MCF 10A (cell line): ENCODE measurements around the gene GALNT13. TPM values are rescaled to one million over a fixed set of nuclear protein-coding genes. Genes with fewer than 3 reads are reported as not detected.

Experiments used
- BruUV-seq: library from RNA; stranded (reverse); fragments of 400-500 nt; replicated peaks from 2 replicates; lab custom pipeline; 2021; lab: Mats Ljungman, UMichigan
- CTCF ChIA-PET: fragments of 300-600 bp; sonication (Branson Sonifier 250); formaldehyde crosslinking; extraction: SDS; loops from one replicate; lab custom pipeline; 2021; ENCODE audit warnings: antibody characterized with exemption, inconsistent platforms; lab: Yijun Ruan, JAX
- POLR2A ChIA-PET: fragments of 300-600, 350-650 bp; sonication (Branson Sonifier 250); formaldehyde crosslinking; extraction: SDS; loops from one replicate; lab custom pipeline; 2020; ENCODE audit warnings: antibody characterized with exemption, inconsistent platforms; lab: Yijun Ruan, JAX
- DNase-seq: peaks from one replicate; pipeline ENCODE4 v3.0.0-alpha.2; 2018; ENCODE audit not compliant: unreplicated experiment
- H3K27ac Mint-ChIP-seq: one replicate; pipeline ENCODE4 v1.8.0; 2022; ENCODE audit warnings: mild to moderate bottlenecking, low read depth, mixed read lengths; ENCODE audit not compliant: unreplicated experiment
- H3K27me3 Mint-ChIP-seq: one replicate; pipeline ENCODE4 v1.8.0; 2022; ENCODE audit warnings: mixed read lengths; ENCODE audit not compliant: insufficient read depth, unreplicated experiment
- H3K36me3 Mint-ChIP-seq: one replicate; pipeline ENCODE4 v1.8.0; 2022; ENCODE audit warnings: mild to moderate bottlenecking, moderate library complexity, mixed read lengths; ENCODE audit not compliant: insufficient read depth, unreplicated experiment
- H3K4me1 Mint-ChIP-seq: one replicate; pipeline ENCODE4 v1.8.0; 2022; ENCODE audit warnings: mixed read lengths; ENCODE audit not compliant: insufficient read depth, unreplicated experiment
- H3K4me3 Mint-ChIP-seq: one replicate; pipeline ENCODE4 v1.8.0; 2022; ENCODE audit warnings: mild to moderate bottlenecking, moderate library complexity, mixed read lengths; ENCODE audit not compliant: unreplicated experiment
- H3K9me3 Mint-ChIP-seq: one replicate; pipeline ENCODE4 v1.8.0; 2022; ENCODE audit warnings: mixed read lengths; ENCODE audit not compliant: unreplicated experiment
- CTCF ChIP-seq: fragments of 200-600 bp; IDR thresholded peaks from one replicate; pipeline ENCODE4 v1.8.0; 2022; ENCODE audit warnings: antibody characterized with exemption, mild to moderate bottlenecking; ENCODE audit not compliant: unreplicated experiment
- intact Hi-C: fragments of 100-400 bp; cut with micrococcal nuclease; formaldehyde crosslinking; loops from 2 replicates; pipeline ENCODE4 v1.14.1; 2022
- total RNA-seq: library from RNA; stranded (reverse); gene quantifications from 2 replicates; pipeline ENCODE4 v1.2.3, GENCODE V29; 2022

Gene GALNT13
- total RNA-seq, 1 experiment from 2014 or later, result 0.54 TPM

GRCh38 chr2:154015233-154015632, 143.5 kb downstream of the GALNT13 start:
- no peak overlapping the region for H3K27ac Mint-ChIP-seq
- H3K4me3 Mint-ChIP-seq, result no peak overlapping the region
- TF ChIP-seq CTCF, result no peak
- BruUV-seq, result no TSS peak
- H3K27me3 Mint-ChIP-seq, result no peaks in the 10 kb centered on the region
- CTCF ChIA-PET, result no interaction called here
- H3K4me1 Mint-ChIP-seq, result no peaks in the 10 kb centered on the region
- no peak for DNase-seq
- H3K36me3 Mint-ChIP-seq, result no peaks in the 10 kb centered on the region
- POLR2A ChIA-PET, result no interaction called here
- H3K9me3 Mint-ChIP-seq, result no peaks in the 10 kb centered on the region
- intact Hi-C loops, result no loop called here

DNA sequence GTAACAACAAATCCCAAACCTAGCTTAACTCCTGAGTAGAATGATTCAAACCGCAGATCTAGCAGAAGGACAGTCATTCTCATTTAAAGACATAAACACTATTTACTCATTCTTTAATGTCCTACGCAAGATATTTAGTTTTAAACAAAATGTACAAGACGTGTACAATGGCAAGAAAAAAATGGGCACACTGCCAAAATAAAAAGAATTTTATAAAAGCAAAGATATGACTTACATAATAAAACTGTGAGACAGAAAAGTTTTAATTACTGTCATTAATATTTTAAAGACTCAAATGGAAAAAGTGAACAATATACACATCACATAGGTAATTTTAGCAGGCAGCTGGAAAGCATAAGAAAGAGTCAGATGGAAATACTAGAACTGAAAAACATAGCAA, 157.8 kb downstream of the GALNT13 start:
- peaks cover 11% of the 10 kb centered on the region for H3K9me3 Mint-ChIP-seq
- no peaks in the 10 kb centered on the region for H3K4me1 Mint-ChIP-seq
- ChIA-PET CTCF (interaction anchor here (0.7 kb wide), 1 partner anchor 139 kb away, joined by 3 read pairs; no protein-coding TSS in a partner anchor), POLR2A (no interaction called here)
- H3K36me3 Mint-ChIP-seq, result no peaks in the 10 kb centered on the region
- peaks cover 11% of the 10 kb centered on the region for H3K27me3 Mint-ChIP-seq
- BruUV-seq, result no TSS peak
- no peak overlapping the region for H3K4me3 Mint-ChIP-seq
- no peak overlapping the region for H3K27ac Mint-ChIP-seq
- intact Hi-C loops, result no loop called here
- DNase-seq, result no peak
- TF ChIP-seq CTCF, result no peak

DNA sequence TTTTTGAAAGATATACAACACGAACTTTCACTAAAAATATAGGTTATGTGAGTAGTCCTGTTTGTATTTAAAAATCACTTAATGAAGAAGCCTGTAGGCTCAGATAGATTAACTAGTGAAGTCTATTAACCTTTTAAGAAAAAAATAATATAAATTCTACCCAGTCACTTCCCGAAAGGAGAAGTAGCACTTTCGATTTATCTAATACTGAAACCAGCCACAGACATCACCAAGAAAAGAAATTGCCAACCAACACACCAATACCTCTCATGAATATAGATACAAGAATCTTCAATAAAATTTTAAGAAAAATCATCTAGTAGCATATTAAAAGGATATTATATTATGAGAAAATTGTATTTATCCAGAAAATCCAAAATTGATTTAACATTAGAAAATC, 160.5 kb downstream of the GALNT13 start:
- intact Hi-C loops, result no loop called here
- no peak for TF ChIP-seq CTCF
- DNase-seq, result no peak
- BruUV-seq, result no TSS peak
- no peaks in the 10 kb centered on the region for H3K36me3 Mint-ChIP-seq
- no peaks in the 10 kb centered on the region for H3K9me3 Mint-ChIP-seq
- H3K27me3 Mint-ChIP-seq, result peaks cover 11% of the 10 kb centered on the region
- CTCF ChIA-PET, result no interaction called here
- H3K4me3 Mint-ChIP-seq, result no peak overlapping the region
- no peaks in the 10 kb centered on the region for H3K4me1 Mint-ChIP-seq
- POLR2A ChIA-PET, result no interaction called here
- H3K27ac Mint-ChIP-seq, result no peak overlapping the region

DNA sequence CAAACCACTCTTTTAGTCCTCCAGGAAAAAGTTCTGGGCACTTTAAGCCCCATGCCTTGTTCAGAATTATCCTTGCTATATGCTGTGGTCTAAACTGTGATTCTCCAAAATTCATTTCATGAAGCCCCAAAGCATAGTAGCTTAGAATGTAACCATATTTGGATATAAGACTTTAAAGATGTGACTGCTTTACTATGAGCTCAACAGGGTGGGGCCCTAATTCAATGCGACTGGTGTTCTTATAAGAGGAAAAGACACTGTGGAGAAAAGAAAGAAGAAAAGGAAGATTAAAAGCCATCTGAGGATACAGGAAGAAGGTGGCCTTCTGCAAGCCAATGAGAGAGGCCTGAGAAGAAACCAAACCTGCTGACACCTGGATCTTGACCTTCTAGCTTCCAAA, 174.8 kb downstream of the GALNT13 start:
- Mint-ChIP-seq H3K4me1 (no peaks in the 10 kb centered on the region), H3K27ac (no peak overlapping the region), H3K4me3 (no peak overlapping the region), H3K9me3 (no peaks in the 10 kb centered on the region), H3K36me3 (no peaks in the 10 kb centered on the region), H3K27me3 (no peaks in the 10 kb centered on the region)
- CTCF ChIA-PET, result interaction anchor here (0.6 kb wide), 1 partner anchor 191 kb away, joined by 3 read pairs; no protein-coding TSS in a partner anchor
- BruUV-seq, result no TSS peak
- no peak for DNase-seq
- intact Hi-C loops, result no loop called here
- no peak for TF ChIP-seq CTCF
- POLR2A ChIA-PET, result no interaction called here
